ENCODE measurements around the gene SIDT2.

GRCh38 chr11:117231842-117232091 lies 53.2 kb downstream of the SIDT2 start, which contains the start of gene PCSK7:
- TF ChIP-seq POLR2A (IDR thresholded peaks at IDR 0.05) (no peak), CTCF (IDR thresholded peaks at IDR 0.05) (no peak)

Data from tibial nerve (tissue), 3 donors.